Endothelial cell of umbilical vein (primary cell): ENCODE data around the gene RNF213. TPM values are rescaled to one million over a fixed set of nuclear protein-coding genes. Genes with fewer than 3 reads are reported as not detected.

Source experiments
- BruUV-seq: library from RNA; stranded (reverse); fragments of 400-500 nt; replicated peaks from 2 replicates; lab custom pipeline; 2021; lab: Mats Ljungman, UMichigan
- CTCF ChIA-PET: fragments of 300-600, 350-600 bp; sonication (Branson Sonifier 250); formaldehyde crosslinking; loops from one replicate; lab custom pipeline; 2021; ENCODE audit warnings: antibody characterized with exemption, inconsistent platforms; lab: Charles Lee
- POLR2A ChIA-PET: fragments of 300-600, 350-600 bp; sonication (Branson Sonifier 250); formaldehyde crosslinking; loops from one replicate; lab custom pipeline; 2021; ENCODE audit warnings: antibody characterized with exemption, inconsistent platforms; lab: Charles Lee
- DNase-seq: peaks from one replicate; pipeline ENCODE4 v3.0.0-alpha.2; 2011; ENCODE audit warnings: low read depth, low spot score
- FAIRE-seq: peaks from 2 replicates; lab custom pipeline; 2011; peaks lifted over from hg19 to GRCh38; lab: Jason Lieb, UNC
- H2AFZ ChIP-seq: 2 replicates; pipeline ENCODE4 v1.6.0; 2012; ENCODE audit warnings: low read depth, low read length, control low read depth, inconsistent platforms
- H3K27ac ChIP-seq: 2 replicates; pipeline ENCODE4 v1.5.1; 2011; ENCODE audit warnings: low read depth, mild to moderate bottlenecking, control low read depth, low read length, moderate library complexity; ENCODE audit not compliant: insufficient read depth
- H3K27me3 ChIP-seq, 2 experiments: 2 replicates each; pipeline versions ENCODE4 v1.6.0 to v1.6.1; 2011; ENCODE audit warnings: low read length in 2 of 2, mixed read lengths in 1 of 2; ENCODE audit not compliant: control insufficient read depth in 2 of 2, insufficient read depth in 2 of 2
- H3K36me3 ChIP-seq, 2 experiments: 2 replicates in 1 of 2; 3 replicates in 1 of 2; pipeline ENCODE4 v1.5.1; 2011; ENCODE audit warnings: low read length in 2 of 2, mild to moderate bottlenecking in 1 of 2, moderate library complexity in 1 of 2; ENCODE audit not compliant: control insufficient read depth in 2 of 2, insufficient read depth in 2 of 2; ENCODE audit errors: extremely low read depth in 1 of 2
- H3K4me1 ChIP-seq: 3 replicates; pipeline ENCODE4 v1.5.1; 2011; ENCODE audit warnings: mild to moderate bottlenecking, low read length; ENCODE audit not compliant: control insufficient read depth, insufficient read depth; ENCODE audit errors: extremely low read depth
- H3K4me2 ChIP-seq: 2 replicates; pipeline ENCODE4 v1.6.1; 2011; ENCODE audit warnings: low read length, control low read depth, mixed read lengths; ENCODE audit not compliant: insufficient read depth
- H3K4me3 ChIP-seq, 3 experiments: fragments of 200-600 bp in 1 of 3; sonication (generic), shearing (Covaris generic) in 1 of 3; replicated peaks in 1 of 3; 2 replicates each; pipeline ENCODE4 v1.5.1; 2011 to 2016; ENCODE audit warnings: control low read depth in 3 of 3, low read length in 3 of 3, mild to moderate bottlenecking in 2 of 3, inconsistent platforms in 1 of 3, low read depth in 1 of 3, moderate library complexity in 1 of 3; ENCODE audit not compliant: insufficient read depth in 1 of 3
- H3K79me2 ChIP-seq: 2 replicates; pipeline ENCODE4 v1.6.0; 2012; ENCODE audit warnings: low read length, inconsistent platforms; ENCODE audit not compliant: control insufficient read depth, insufficient read depth
- H3K9ac ChIP-seq: replicated peaks from 2 replicates; pipeline ENCODE3; 2011; ENCODE audit warnings: low read length, control low read depth; ENCODE audit not compliant: insufficient read depth; ENCODE audit errors: extremely low read depth
- H3K9me1 ChIP-seq: replicated peaks from 3 replicates; pipeline ENCODE4 v1.6.0; 2011; ENCODE audit warnings: mild to moderate bottlenecking, low read length; ENCODE audit not compliant: control insufficient read depth, insufficient read depth; ENCODE audit errors: extremely low read depth
- H3K9me3 ChIP-seq: replicated peaks from 2 replicates; pipeline ENCODE4 v1.5.1; 2012; ENCODE audit warnings: low read length, inconsistent platforms; ENCODE audit not compliant: control insufficient read depth, insufficient read depth
- H4K20me1 ChIP-seq: replicated peaks from 2 replicates; pipeline ENCODE3; 2011; ENCODE audit warnings: mild to moderate bottlenecking, low read length; ENCODE audit not compliant: control insufficient read depth, insufficient read depth; ENCODE audit errors: extremely low read depth
- EZH2 ChIP-seq: IDR thresholded peaks from 2 replicates; pipeline ENCODE4 v1.6.1; 2012; ENCODE audit warnings: borderline replicate concordance, low read depth, mild to moderate bottlenecking, moderate library complexity, low read length, inconsistent platforms; ENCODE audit not compliant: severe bottlenecking
- FOS ChIP-seq: IDR thresholded peaks from 2 replicates; pipeline ENCODE4 v1.6.1; 2011; ENCODE audit warnings: mild to moderate bottlenecking, low read length, moderate library complexity, borderline replicate concordance; ENCODE audit not compliant: insufficient read depth
- GATA2 ChIP-seq: IDR thresholded peaks from 2 replicates; pipeline ENCODE4 v1.7.0; 2011; ENCODE audit warnings: low read depth, mild to moderate bottlenecking, moderate library complexity, mixed read lengths, low read length; ENCODE audit not compliant: insufficient read length, insufficient read depth
- JUN ChIP-seq: IDR thresholded peaks from 2 replicates; pipeline ENCODE4 v1.6.1; 2011; ENCODE audit warnings: borderline replicate concordance, low read depth; ENCODE audit not compliant: insufficient read length, insufficient read depth
- MYC ChIP-seq: IDR thresholded peaks from one replicate; pipeline ENCODE4 v1.6.1; 2011; ENCODE audit warnings: mild to moderate bottlenecking, low read depth, low read length
- POLR2A ChIP-seq: IDR thresholded peaks from 2 replicates; pipeline ENCODE4 v1.6.1; 2012; ENCODE audit warnings: low read depth, mild to moderate bottlenecking, control low read depth, low read length
- POLR2AphosphoS5 ChIP-seq: IDR thresholded peaks from 2 replicates; pipeline ENCODE4 v1.6.1; 2012; ENCODE audit warnings: low read depth, mild to moderate bottlenecking, control low read depth, low read length, moderate library complexity; ENCODE audit not compliant: insufficient read depth
- dilution Hi-C: fragments of 300-500 bp; cut with MboI; formaldehyde crosslinking; loops from one replicate; pipeline ENCODE4 v1.15.0; 2019; ENCODE audit warnings: low sequenced_read_pairs; ENCODE audit not compliant: extremely low pct_ligation_motif_present
- intact Hi-C: fragments of 100-400 bp; cut with micrococcal nuclease; formaldehyde crosslinking; loops from one replicate; pipeline ENCODE4 v1.10.0; 2022
- polyA plus RNA-seq, 4 experiments: library from polyadenylated mRNA; depleted of rRNA in 3 of 4; stranded (reverse) in 3 of 4; unstranded in 1 of 4; fragments of >200 nt; gene quantifications; 2 replicates each; pipeline versions ENCODE4 v1.2.1 to v1.2.3, GENCODE V29; 2011 to 2012; ENCODE audit warnings: missing spikeins in 1 of 4
- total RNA-seq: library from RNA; stranded (reverse); gene quantifications from 2 replicates; pipeline ENCODE4 v1.2.3, GENCODE V29; 2021
- TF ChIP-seq, protein P1 (sequence below), 2 donors: IDR thresholded peaks; 1 replicate in 1 of 2; 2 replicates in 1 of 2; pipeline ENCODE4 v1.5.1; 2011; ENCODE audit warnings: low read length in 2 of 2, mild to moderate bottlenecking in 2 of 2, moderate library complexity in 2 of 2, control low read depth in 1 of 2, inconsistent platforms in 1 of 2, low read depth in 1 of 2; ENCODE audit not compliant: insufficient read depth in 1 of 2; ENCODE audit errors: extremely low read depth in 1 of 2
- TF ChIP-seq, protein P2 (sequence below): IDR thresholded peaks from 2 replicates; pipeline ENCODE4 v1.6.1; 2011; ENCODE audit not compliant: insufficient read depth, insufficient read length

The RNF213 gene
- total and polyA plus RNA-seq, 2 donors (not counting 3 experiments of a cell fraction or from before 2014, with no cell fraction given), result 36.5 to 116 TPM

DNA sequence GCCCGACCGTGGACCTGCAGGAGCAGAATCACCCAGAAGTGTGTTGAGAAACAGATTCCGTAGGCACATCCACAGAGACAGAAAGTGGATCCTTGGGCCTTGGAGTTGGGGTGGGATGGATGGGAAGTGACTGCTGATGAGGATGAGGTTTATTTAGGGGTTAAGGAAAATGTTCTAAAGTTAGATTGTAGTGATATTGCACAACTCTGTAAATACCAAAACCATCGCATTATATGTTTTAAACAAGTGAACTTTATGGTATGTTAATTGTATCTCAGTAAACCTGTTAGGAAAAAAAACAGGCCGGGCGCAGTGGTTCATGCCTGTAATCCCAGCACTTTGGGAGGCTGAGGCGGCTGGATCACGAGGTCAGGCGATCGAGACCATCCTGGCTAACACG, 157.9 kb downstream of the RNF213 start:
- no TSS peak for BruUV-seq
- no peaks in the 10 kb centered on the region for H4K20me1 ChIP-seq
- POLR2A ChIA-PET, result no interaction called here
- no peak overlapping the region for H3K4me2 ChIP-seq
- dilution Hi-C loops, result no loop called here
- H3K9me3 ChIP-seq, result no peaks in the 10 kb centered on the region
- CTCF ChIA-PET, result interaction anchor here (0.7 kb wide), 1 partner anchor 536 kb away, joined by 3 read pairs; no protein-coding TSS in a partner anchor
- no peak for FAIRE-seq
- H3K27ac ChIP-seq, result no peak overlapping the region
- DNase-seq, result no peak
- H2AFZ ChIP-seq, result no peak overlapping the region
- peaks cover 3% of the 10 kb centered on the region for H3K79me2 ChIP-seq
- intact Hi-C loops, result no loop called here
- no peaks in the 10 kb centered on the region for H3K9me1 ChIP-seq
- H3K4me3 ChIP-seq, result no peak overlapping the region
- H3K9ac ChIP-seq, result no peak overlapping the region
- peaks cover 0 to 6% of the 10 kb centered on the region in 2 experiments for H3K36me3 ChIP-seq
- peaks cover 3 to 8% of the 10 kb centered on the region in 2 experiments for H3K27me3 ChIP-seq
- TF ChIP-seq FOS (no peak), MYC (no peak)
- TF ChIP-seq, protein P1, sequence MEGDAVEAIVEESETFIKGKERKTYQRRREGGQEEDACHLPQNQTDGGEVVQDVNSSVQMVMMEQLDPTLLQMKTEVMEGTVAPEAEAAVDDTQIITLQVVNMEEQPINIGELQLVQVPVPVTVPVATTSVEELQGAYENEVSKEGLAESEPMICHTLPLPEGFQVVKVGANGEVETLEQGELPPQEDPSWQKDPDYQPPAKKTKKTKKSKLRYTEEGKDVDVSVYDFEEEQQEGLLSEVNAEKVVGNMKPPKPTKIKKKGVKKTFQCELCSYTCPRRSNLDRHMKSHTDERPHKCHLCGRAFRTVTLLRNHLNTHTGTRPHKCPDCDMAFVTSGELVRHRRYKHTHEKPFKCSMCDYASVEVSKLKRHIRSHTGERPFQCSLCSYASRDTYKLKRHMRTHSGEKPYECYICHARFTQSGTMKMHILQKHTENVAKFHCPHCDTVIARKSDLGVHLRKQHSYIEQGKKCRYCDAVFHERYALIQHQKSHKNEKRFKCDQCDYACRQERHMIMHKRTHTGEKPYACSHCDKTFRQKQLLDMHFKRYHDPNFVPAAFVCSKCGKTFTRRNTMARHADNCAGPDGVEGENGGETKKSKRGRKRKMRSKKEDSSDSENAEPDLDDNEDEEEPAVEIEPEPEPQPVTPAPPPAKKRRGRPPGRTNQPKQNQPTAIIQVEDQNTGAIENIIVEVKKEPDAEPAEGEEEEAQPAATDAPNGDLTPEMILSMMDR (IDR thresholded peaks at IDR 0.05; ENCODE audit: extremely low read depth in 1 of 2, insufficient read depth in 1 of 2, low read depth in 1 of 2, low read length in 2 of 2), result no peak
- H3K4me1 ChIP-seq, result peaks cover 11% of the 10 kb centered on the region

DNA sequence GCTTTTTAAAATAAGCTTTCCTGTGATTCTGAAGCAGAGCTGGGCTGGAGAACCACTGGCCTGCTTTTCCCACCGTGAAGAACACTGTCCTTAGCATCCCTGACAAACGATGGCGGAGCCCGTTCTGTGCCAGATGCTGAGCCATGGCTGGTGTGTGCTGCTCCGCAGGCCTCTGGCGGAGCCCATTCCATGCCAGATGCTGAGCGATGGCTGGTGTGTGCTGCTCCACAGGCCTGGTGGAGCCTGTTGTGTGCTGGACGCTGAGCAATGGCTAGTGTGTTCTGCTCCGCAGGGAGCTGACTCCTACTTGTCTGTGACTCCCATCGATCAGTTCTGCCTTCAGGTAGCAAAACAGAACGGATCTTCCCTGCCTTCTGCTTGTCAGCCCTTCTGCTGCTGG, 158.6 kb downstream of the RNF213 start:
- FAIRE-seq, result no peak
- Histone ChIP-seq H3K79me2 (peaks cover 3% of the 10 kb centered on the region), H3K27ac (no peak overlapping the region), H3K9me3 (no peaks in the 10 kb centered on the region), H3K9me1 (no peaks in the 10 kb centered on the region), H4K20me1 (no peaks in the 10 kb centered on the region), H3K27me3 (peaks cover 0 to 1% of the 10 kb centered on the region in 2 experiments), H3K4me2 (no peak overlapping the region), H3K36me3 (peaks cover 0 to 6% of the 10 kb centered on the region in 2 experiments), H3K4me3 (no peak overlapping the region), H2AFZ (no peak overlapping the region), H3K4me1 (peaks cover 9% of the 10 kb centered on the region), H3K9ac (no peak overlapping the region)
- BruUV-seq, result no TSS peak
- CTCF ChIA-PET, result no interaction called here
- TF ChIP-seq POLR2A (no peak), FOS (no peak), EZH2 (no peak), JUN (no peak), MYC (no peak), POLR2AphosphoS5 (no peak), GATA2 (no peak)
- TF ChIP-seq, protein P1 (IDR thresholded peaks at IDR 0.05; ENCODE audit: extremely low read depth in 1 of 2, insufficient read depth in 1 of 2, low read depth in 1 of 2, low read length in 2 of 2), result no peak
- TF ChIP-seq, protein P2, sequence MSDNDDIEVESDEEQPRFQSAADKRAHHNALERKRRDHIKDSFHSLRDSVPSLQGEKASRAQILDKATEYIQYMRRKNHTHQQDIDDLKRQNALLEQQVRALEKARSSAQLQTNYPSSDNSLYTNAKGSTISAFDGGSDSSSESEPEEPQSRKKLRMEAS, result no peak
- intact Hi-C loops, result no loop called here
- no peak for DNase-seq
- dilution Hi-C loops, result no loop called here
- POLR2A ChIA-PET, result interaction anchor here (0.7 kb wide), 1 partner anchor 203 kb away, joined by 3 read pairs; no protein-coding TSS in a partner anchor
